Measurements from ENCODE around the gene DDAH1.
"Not testable (repeated sequence)": the region's sequence is repeated elsewhere in the genome, so short reads cannot be mapped to it uniquely, and the experiment has no call there.

Gene DDAH1

DNA sequence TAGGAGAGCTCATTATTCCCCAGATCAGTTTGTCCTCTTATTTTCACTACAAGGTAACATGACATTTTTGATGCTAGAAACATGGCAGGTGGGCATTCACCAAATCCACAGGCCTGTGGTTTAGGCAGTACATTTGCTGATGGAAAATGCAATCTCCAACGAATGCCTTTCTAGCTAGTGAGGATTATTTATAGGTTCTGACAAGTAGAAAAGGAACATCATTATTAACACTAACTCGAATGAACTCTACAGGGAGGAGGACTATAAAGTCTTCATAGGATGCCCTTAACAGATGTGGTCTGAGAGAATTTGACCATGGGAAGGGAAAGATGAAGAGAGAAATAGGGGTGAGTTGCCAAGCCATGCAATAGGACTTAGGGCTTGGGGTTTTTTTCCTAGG lies 117.1 kb downstream of the DDAH1 start:
- Histone ChIP-seq H3K27me3 (ENCODE audit: control insufficient read depth, insufficient read depth, low read length, poor library complexity, severe bottlenecking) (no peaks in the 10 kb centered on the region), H3K4me1 (ENCODE audit: control insufficient read depth, insufficient read depth, low read length) (no peaks in the 10 kb centered on the region), H3K36me3 (ENCODE audit: control insufficient read depth, insufficient read depth, low read length) (no peaks in the 10 kb centered on the region), H3K9me3 (ENCODE audit: control insufficient read depth, low read length) (no peaks in the 10 kb centered on the region), H3K4me3 (ENCODE audit: insufficient read depth, low read depth, low read length) (no peak overlapping the region), H3K27ac (ENCODE audit: insufficient read depth, low read depth, low read length, poor library complexity, severe bottlenecking) (no peak overlapping the region)
- WGBS, 2 experiments, result 91 to 95% methylated on average over 2 of the region's 2 CpGs

DNA sequence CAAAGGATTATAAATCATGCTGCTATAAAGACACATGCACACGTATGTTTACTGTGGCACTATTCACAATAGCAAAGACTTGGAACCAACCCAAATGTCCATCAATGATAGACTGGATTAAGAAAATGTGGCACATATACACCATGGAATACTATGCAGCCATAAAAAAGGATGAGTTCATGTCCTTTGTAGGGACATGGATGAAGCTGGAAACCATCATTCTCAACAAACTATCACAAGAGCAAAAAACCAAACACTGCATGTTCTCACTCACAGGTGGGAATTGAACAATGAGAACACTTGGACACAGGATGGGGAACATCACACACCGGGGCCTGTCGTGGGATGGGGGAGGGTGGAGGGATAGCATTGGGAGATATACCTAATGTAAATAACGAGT lies 117.7 kb downstream of the DDAH1 start:
- H3K27me3 ChIP-seq (ENCODE audit: control insufficient read depth, insufficient read depth, low read length, poor library complexity, severe bottlenecking); H3K4me3 ChIP-seq (ENCODE audit: insufficient read depth, low read depth, low read length); H3K36me3 ChIP-seq (ENCODE audit: control insufficient read depth, insufficient read depth, low read length); H3K27ac ChIP-seq (ENCODE audit: insufficient read depth, low read depth, low read length, poor library complexity, severe bottlenecking); H3K9me3 ChIP-seq (ENCODE audit: control insufficient read depth, low read length); H3K4me1 ChIP-seq (ENCODE audit: control insufficient read depth, insufficient read depth, low read length): not testable (repeated sequence)
- 100% methylated on average over 2 of the region's 4 CpGs for WGBS, 2 experiments

DNA sequence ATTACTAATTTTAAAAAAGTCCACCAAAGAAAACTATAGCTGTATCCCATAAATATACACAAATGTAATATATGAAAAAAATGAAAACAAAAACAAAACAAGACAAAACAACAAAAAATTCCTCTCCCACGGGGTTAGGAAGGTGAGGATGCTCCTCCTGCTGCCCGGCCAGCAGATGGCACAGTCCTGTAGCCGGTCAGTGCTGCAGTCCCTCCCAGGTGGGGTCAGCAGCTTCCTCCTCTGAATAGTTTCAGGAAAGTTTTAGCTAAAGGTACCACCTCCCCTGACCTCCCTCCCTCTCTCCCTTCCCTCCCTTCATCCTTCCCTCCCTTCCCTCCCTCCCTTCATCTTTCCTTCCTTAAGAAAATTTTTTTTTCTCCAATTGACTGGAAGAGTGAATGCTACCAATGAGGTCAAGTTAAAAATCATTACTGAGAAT lies 120.7 kb downstream of the DDAH1 start:
- no peaks in the 10 kb centered on the region for H3K4me1 ChIP-seq (ENCODE audit: control insufficient read depth, insufficient read depth, low read length)
- WGBS, 2 experiments, result 9 to 10% methylated on average over 3 of the region's 3 CpGs
- H3K27ac ChIP-seq (ENCODE audit: insufficient read depth, low read depth, low read length, poor library complexity, severe bottlenecking), result no peak overlapping the region
- H3K36me3 ChIP-seq (ENCODE audit: control insufficient read depth, insufficient read depth, low read length), result no peaks in the 10 kb centered on the region
- no peaks in the 10 kb centered on the region for H3K9me3 ChIP-seq (ENCODE audit: control insufficient read depth, low read length)
- H3K27me3 ChIP-seq (ENCODE audit: control insufficient read depth, insufficient read depth, low read length, poor library complexity, severe bottlenecking), result no peaks in the 10 kb centered on the region
- no peak overlapping the region for H3K4me3 ChIP-seq (ENCODE audit: insufficient read depth, low read depth, low read length)

DNA sequence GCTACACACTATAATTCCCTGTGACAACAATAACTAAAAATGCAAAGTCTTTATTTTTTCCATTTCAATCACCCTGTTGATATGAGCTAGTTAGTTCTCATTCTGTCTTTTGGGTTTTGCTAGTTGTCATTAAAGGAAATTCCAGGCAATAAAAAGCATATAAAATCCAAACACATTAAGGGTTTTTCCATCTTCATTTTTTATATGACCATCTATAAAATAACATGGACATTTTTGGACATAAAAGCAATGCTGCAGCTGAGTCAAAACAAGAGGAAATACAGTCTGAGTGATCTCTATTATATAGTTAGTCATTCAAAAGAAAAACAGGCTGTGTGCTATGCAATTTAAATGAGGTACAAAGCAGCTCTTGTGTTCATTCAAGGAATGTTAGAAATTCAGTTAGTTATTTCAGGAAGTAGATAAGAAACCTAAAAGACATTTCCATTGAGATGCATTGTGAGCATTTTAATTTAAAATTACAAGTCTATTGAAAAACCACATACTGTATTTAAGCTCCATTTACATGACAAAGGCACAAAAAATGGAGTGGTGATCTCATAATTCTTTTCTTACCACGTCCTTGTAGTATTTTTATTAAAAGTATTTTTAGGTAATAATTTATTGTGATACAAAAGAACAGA lies 121.2 kb downstream of the DDAH1 start:
- no peak overlapping the region for H3K4me3 ChIP-seq (ENCODE audit: insufficient read depth, low read depth, low read length)
- WGBS, 2 experiments, result no CpG with 5 or more reads among the region's 1 CpG

DNA sequence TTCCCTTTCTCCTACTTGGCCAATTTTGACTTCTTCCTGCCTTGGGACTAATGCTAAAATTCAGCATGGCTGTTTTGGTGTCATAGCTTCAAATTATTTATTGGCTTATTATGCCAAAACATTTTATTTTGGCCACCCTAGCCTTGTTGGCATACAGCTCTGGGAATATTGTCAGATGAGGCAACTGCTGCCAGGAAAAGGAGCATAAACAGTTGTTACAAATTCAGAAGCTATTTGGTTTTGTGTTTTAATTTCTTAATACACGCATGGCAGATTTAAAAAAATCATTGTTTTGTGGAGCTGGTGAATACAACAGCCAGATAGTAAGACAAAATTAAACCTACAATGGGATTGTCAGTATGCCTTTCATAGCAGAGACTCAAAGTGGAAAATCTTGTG lies 121.7 kb downstream of the DDAH1 start:
- Histone ChIP-seq H3K9me3 (ENCODE audit: control insufficient read depth, low read length) (no peaks in the 10 kb centered on the region), H3K4me3 (ENCODE audit: insufficient read depth, low read depth, low read length) (no peak overlapping the region), H3K4me1 (ENCODE audit: control insufficient read depth, insufficient read depth, low read length) (no peaks in the 10 kb centered on the region), H3K27me3 (ENCODE audit: control insufficient read depth, insufficient read depth, low read length, poor library complexity, severe bottlenecking) (no peaks in the 10 kb centered on the region), H3K27ac (ENCODE audit: insufficient read depth, low read depth, low read length, poor library complexity, severe bottlenecking) (no peak overlapping the region), H3K36me3 (ENCODE audit: control insufficient read depth, insufficient read depth, low read length) (no peaks in the 10 kb centered on the region)
- 100% methylated on average over 1 of the region's 1 CpG for WGBS, 2 experiments

More for the DNA sequence above, 121.2 kb downstream of the DDAH1 start:
- H3K36me3 ChIP-seq (ENCODE audit: control insufficient read depth, insufficient read depth, low read length), result no peaks in the 10 kb centered on the region
- H3K27ac ChIP-seq (ENCODE audit: insufficient read depth, low read depth, low read length, poor library complexity, severe bottlenecking), result no peak overlapping the region
- no peaks in the 10 kb centered on the region for H3K9me3 ChIP-seq (ENCODE audit: control insufficient read depth, low read length)
- no peaks in the 10 kb centered on the region for H3K27me3 ChIP-seq (ENCODE audit: control insufficient read depth, insufficient read depth, low read length, poor library complexity, severe bottlenecking)
- no peaks in the 10 kb centered on the region for H3K4me1 ChIP-seq (ENCODE audit: control insufficient read depth, insufficient read depth, low read length)

DNA sequence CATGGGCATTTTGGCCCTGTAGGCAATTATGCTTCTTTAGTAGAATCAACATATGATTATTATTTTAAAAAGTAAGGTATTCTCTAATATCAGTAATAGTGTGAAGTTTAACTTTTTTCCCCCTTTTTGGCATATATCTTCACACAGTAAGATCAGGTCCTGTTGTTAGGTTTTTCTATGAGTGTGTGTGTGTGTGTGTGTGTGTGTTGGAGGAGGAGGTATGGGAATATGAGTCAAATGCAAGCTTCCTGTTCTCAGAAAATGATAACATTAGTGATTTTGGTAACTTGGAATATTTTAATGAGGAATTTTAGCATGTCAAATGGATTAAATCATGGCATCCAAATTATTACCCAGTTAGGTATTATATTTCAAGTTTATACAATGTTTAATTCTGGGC lies 122.8 kb downstream of the DDAH1 start:
- H3K27me3 ChIP-seq (ENCODE audit: control insufficient read depth, insufficient read depth, low read length, poor library complexity, severe bottlenecking), result no peaks in the 10 kb centered on the region
- H3K36me3 ChIP-seq (ENCODE audit: control insufficient read depth, insufficient read depth, low read length), result no peaks in the 10 kb centered on the region
- no peaks in the 10 kb centered on the region for H3K4me1 ChIP-seq (ENCODE audit: control insufficient read depth, insufficient read depth, low read length)
- H3K9me3 ChIP-seq (ENCODE audit: control insufficient read depth, low read length), result no peaks in the 10 kb centered on the region
- H3K4me3 ChIP-seq (ENCODE audit: insufficient read depth, low read depth, low read length), result no peak overlapping the region
- no peak overlapping the region for H3K27ac ChIP-seq (ENCODE audit: insufficient read depth, low read depth, low read length, poor library complexity, severe bottlenecking)

DNA sequence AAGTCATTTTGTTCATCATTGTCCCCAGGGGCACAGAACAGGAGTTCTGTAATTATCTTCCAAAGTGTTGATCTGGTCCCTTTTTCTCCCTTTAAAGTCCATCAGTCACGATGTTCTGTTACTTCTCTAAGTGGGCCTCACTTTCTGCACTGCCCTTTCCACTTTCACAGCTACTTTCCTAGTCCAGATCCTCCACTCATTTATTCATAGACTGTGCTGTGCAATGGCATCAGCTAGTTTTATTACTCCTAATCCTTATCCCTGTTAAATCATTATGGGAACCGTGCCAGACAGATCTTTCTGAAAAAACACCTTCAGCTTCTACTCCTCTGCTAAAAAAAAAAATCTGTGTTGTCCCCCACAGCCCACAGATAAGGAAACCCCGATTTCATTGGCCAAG lies 124.5 kb downstream of the DDAH1 start:
- Histone ChIP-seq H3K4me1 (ENCODE audit: control insufficient read depth, insufficient read depth, low read length) (no peaks in the 10 kb centered on the region), H3K9me3 (ENCODE audit: control insufficient read depth, low read length) (no peaks in the 10 kb centered on the region), H3K36me3 (ENCODE audit: control insufficient read depth, insufficient read depth, low read length) (no peaks in the 10 kb centered on the region), H3K4me3 (ENCODE audit: insufficient read depth, low read depth, low read length) (no peak overlapping the region), H3K27me3 (ENCODE audit: control insufficient read depth, insufficient read depth, low read length, poor library complexity, severe bottlenecking) (no peaks in the 10 kb centered on the region), H3K27ac (ENCODE audit: insufficient read depth, low read depth, low read length, poor library complexity, severe bottlenecking) (no peak overlapping the region)
- WGBS, 2 experiments, result 91 to 94% methylated on average over 3 of the region's 3 CpGs

DNA sequence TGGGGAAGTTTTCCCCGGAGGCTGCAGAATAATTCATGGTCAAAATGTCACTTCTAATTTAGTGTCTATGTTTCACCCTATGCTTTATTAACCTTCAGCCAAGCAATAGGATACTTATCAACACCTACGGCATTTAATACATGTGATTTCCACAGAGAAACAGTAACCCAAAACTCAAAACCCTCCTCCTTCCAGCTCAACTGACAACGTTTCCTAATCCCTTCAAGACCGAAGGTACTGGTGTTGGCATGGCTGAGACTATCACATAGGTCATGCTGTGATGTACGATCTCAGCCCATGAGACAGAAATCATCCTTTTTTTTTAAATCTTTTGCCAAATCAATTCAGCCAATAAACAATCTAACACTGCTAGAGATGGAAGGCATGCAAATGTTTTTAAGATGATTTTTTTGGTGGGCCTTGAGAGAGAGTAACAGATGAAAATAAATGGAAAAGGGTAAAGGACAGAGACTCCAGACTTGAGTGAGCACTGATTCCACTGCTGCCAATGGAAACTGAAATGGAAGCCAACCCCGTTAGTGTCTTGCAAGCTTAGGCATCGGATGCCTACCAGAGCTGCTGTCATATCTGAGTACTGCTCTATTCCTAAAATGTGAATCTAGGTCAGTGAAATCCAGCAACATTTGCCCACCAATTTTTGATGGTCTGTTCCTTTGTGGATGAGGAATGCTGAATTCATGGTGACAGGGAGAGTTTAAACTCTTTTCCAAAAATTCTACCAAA lies 125.1 kb downstream of the DDAH1 start:
- 94% methylated on average over 7 of the region's 7 CpGs for WGBS, 2 experiments
- Histone ChIP-seq H3K4me1 (ENCODE audit: control insufficient read depth, insufficient read depth, low read length) (no peaks in the 10 kb centered on the region), H3K27ac (ENCODE audit: insufficient read depth, low read depth, low read length, poor library complexity, severe bottlenecking) (no peak overlapping the region), H3K4me3 (ENCODE audit: insufficient read depth, low read depth, low read length) (no peak overlapping the region), H3K36me3 (ENCODE audit: control insufficient read depth, insufficient read depth, low read length) (no peaks in the 10 kb centered on the region), H3K9me3 (ENCODE audit: control insufficient read depth, low read length) (no peaks in the 10 kb centered on the region), H3K27me3 (ENCODE audit: control insufficient read depth, insufficient read depth, low read length, poor library complexity, severe bottlenecking) (no peaks in the 10 kb centered on the region)

DNA sequence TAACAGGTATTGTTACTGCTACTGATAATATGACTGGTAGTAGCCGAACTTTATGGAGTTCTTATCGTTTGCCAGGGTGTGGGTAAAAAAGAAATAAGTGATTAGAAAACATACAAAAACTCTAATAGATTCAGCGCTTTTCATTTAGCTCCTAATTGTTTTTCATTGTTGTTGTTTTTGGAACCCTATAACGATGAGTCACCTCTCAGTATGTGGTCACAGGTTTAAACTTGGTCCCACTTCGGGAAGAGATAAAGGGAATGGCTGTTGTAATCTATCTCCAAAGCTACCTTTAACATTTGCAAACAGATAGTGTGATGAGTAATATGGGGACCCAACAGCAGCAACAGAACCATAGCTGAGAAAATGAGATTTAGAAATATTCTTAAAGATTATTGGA lies 125.9 kb downstream of the DDAH1 start:
- no peaks in the 10 kb centered on the region for H3K4me1 ChIP-seq (ENCODE audit: control insufficient read depth, insufficient read depth, low read length)
- H3K4me3 ChIP-seq (ENCODE audit: insufficient read depth, low read depth, low read length), result no peak overlapping the region
- no peaks in the 10 kb centered on the region for H3K9me3 ChIP-seq (ENCODE audit: control insufficient read depth, low read length)
- 74 to 87% methylated on average over 3 of the region's 5 CpGs for WGBS, 2 experiments
- no peaks in the 10 kb centered on the region for H3K36me3 ChIP-seq (ENCODE audit: control insufficient read depth, insufficient read depth, low read length)
- H3K27me3 ChIP-seq (ENCODE audit: control insufficient read depth, insufficient read depth, low read length, poor library complexity, severe bottlenecking), result no peaks in the 10 kb centered on the region
- H3K27ac ChIP-seq (ENCODE audit: insufficient read depth, low read depth, low read length, poor library complexity, severe bottlenecking), result no peak overlapping the region

DNA sequence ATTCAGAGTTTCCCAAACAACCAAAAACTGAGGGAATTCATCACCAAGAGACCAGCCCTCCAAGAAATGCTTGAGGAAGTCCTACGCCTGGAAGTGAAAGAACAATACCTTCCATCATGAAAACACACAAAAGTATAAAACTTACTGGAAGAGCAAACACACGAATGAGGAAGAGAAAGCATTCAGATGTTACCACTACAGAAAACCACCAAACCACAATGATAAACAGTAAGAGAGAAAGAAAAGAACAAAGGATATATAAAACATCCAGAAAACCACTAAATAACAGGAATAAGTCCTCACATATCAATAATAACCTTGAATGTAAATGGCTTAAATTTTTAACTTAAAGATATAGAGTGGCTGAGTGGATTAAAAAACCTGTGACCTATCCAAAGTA lies 130.0 kb downstream of the DDAH1 start:
- H3K27ac ChIP-seq (ENCODE audit: insufficient read depth, low read depth, low read length, poor library complexity, severe bottlenecking), result no peak overlapping the region
- WGBS, 2 experiments, result 92 to 100% methylated on average over 1 to 2 of the region's 2 CpGs

More for the DNA sequence above, 130.0 kb downstream of the DDAH1 start:
- no peaks in the 10 kb centered on the region for H3K9me3 ChIP-seq (ENCODE audit: control insufficient read depth, low read length)
- no peak overlapping the region for H3K4me3 ChIP-seq (ENCODE audit: insufficient read depth, low read depth, low read length)
- no peaks in the 10 kb centered on the region for H3K4me1 ChIP-seq (ENCODE audit: control insufficient read depth, insufficient read depth, low read length)
- H3K36me3 ChIP-seq (ENCODE audit: control insufficient read depth, insufficient read depth, low read length), result no peaks in the 10 kb centered on the region
- no peaks in the 10 kb centered on the region for H3K27me3 ChIP-seq (ENCODE audit: control insufficient read depth, insufficient read depth, low read length, poor library complexity, severe bottlenecking)

Measured in ectodermal cell (in vitro differentiated cells).